Occipital lobe (tissue), 2 donors: ENCODE results near the gene CHMP6. TPM values are rescaled to one million over a fixed set of nuclear protein-coding genes. Genes with fewer than 3 reads are reported as not detected.

Experiments
- DNase-seq: peaks from one replicate; lab custom pipeline; 2025; lab: John Stamatoyannopoulos, UW
- total RNA-seq: library from RNA; depleted of rRNA; stranded (reverse); fragments of >200 nt; gene quantifications from one replicate; pipeline ENCODE4 v1.2.3, GENCODE V29; 2014

CHMP6 gene
- total RNA-seq, 1 donor from 2014 or later: 11.7 TPM

- no peak for DNase-seq
Observed at GRCh38 chr17:80970762-80971703, 20.6 kb upstream of the CHMP6 start.

GRCh38 chr17:80971704-80972304 lies 19.8 kb upstream of the CHMP6 start:
- no peak for DNase-seq

GRCh38 chr17:80976701-80977100 lies 14.9 kb upstream of the CHMP6 start:
- no peak for DNase-seq

- DNase-seq: no peak
Observed at GRCh38 chr17:80977172-80977571, 14.5 kb upstream of the CHMP6 start.

- no peak for DNase-seq
Observed at GRCh38 chr17:80978499-80979497, 12.8 kb upstream of the CHMP6 start.

- DNase-seq: no peak
Observed at GRCh38 chr17:80979547-80980378, 11.9 kb upstream of the CHMP6 start.

GRCh38 chr17:80980397-80981061 lies 11.1 kb upstream of the CHMP6 start:
- no peak for DNase-seq

- DNase-seq: no peak
Observed at GRCh38 chr17:80981062-80981902, 10.4 kb upstream of the CHMP6 start.

GRCh38 chr17:80981929-80982425 lies 9.7 kb upstream of the CHMP6 start:
- no peak for DNase-seq

GRCh38 chr17:80982426-80982974 lies 9.1 kb upstream of the CHMP6 start:
- DNase-seq: no peak

GRCh38 chr17:80983545-80983944 lies 8.1 kb upstream of the CHMP6 start:
- DNase-seq: no peak

GRCh38 chr17:80984749-80985148 lies 6.9 kb upstream of the CHMP6 start:
- no peak for DNase-seq

- DNase-seq: no peak
Observed at GRCh38 chr17:80986046-80986445, 5.6 kb upstream of the CHMP6 start.

GRCh38 chr17:80986816-80987475 lies 4.7 kb upstream of the CHMP6 start:
- no peak for DNase-seq

GRCh38 chr17:80987941-80988461 lies 3.6 kb upstream of the CHMP6 start:
- DNase-seq: no peak

GRCh38 chr17:80989586-80989913 lies 2.1 kb upstream of the CHMP6 start:
- DNase-seq: no peak

GRCh38 chr17:80990921-80991644 lies 558 bp upstream of the CHMP6 start:
- no peak for DNase-seq
